Activated T-cell treated with anti-CD3 and anti-CD28 coated beads, Interleukin-2, amount 50 U/mL, for 72 hours (primary cell): ENCODE measurements around the gene IGFBP1. TPM values are rescaled to one million over a fixed set of nuclear protein-coding genes. Genes with fewer than 3 reads are reported as not detected.

Source experiments
- ATAC-seq, 2 donors: fragments of 150-1000 bp; cut with Tn5 transposase; replicated peaks in 1 of 2; 2 replicates each; pipeline ENCODE4 v1.10.0; 2021; ENCODE audit warnings: moderate library complexity in 2 of 2, mild to moderate bottlenecking in 1 of 2
- DNase-seq, 2 donors: peaks; one replicate each; pipeline ENCODE4 v3.0.0; 2021 to 2022; ENCODE audit warnings: mixed read lengths in 1 of 2
- H3K27ac Mint-ChIP-seq: one replicate; pipeline ENCODE4 v1.8.0; 2022; ENCODE audit warnings: mild to moderate bottlenecking, moderate library complexity, mixed read lengths
- H3K27me3 Mint-ChIP-seq: one replicate; pipeline ENCODE4 v1.8.0; 2022; ENCODE audit warnings: low read depth, mixed read lengths
- H3K36me3 Mint-ChIP-seq, 2 donors: one replicate each; pipeline ENCODE4 v1.8.0; 2022; ENCODE audit warnings: mixed read lengths in 2 of 2, mild to moderate bottlenecking in 1 of 2; ENCODE audit not compliant: insufficient read depth in 2 of 2
- H3K4me1 Mint-ChIP-seq: one replicate; pipeline ENCODE4 v1.8.0; 2022; ENCODE audit warnings: low read depth, mixed read lengths
- H3K4me3 Mint-ChIP-seq, 2 donors: one replicate each; pipeline ENCODE4 v1.8.0; 2022; ENCODE audit warnings: mild to moderate bottlenecking in 2 of 2, mixed read lengths in 2 of 2, moderate library complexity in 2 of 2
- H3K9me3 Mint-ChIP-seq, 2 donors: one replicate each; pipeline ENCODE4 v1.8.0; 2022; ENCODE audit warnings: mixed read lengths in 2 of 2
- total RNA-seq, 2 donors: library from RNA; stranded (reverse); gene quantifications; one replicate each; pipeline ENCODE4 v1.2.3, GENCODE V29; 2022

Gene IGFBP1
- total RNA-seq, 2 donors from 2014 or later = not detected

- ATAC-seq = no peak
- Mint-ChIP-seq H3K27ac (no peak overlapping the region), H3K36me3 (peaks cover 0 to 1% of the 10 kb centered on the region in 2 donors), H3K27me3 (peaks cover 21% of the 10 kb centered on the region), H3K4me3 (no peak overlapping the region), H3K4me1 (no peaks in the 10 kb centered on the region), H3K9me3 (peaks cover 0 to 2% of the 10 kb centered on the region in 2 donors)
- no peak for DNase-seq
Observed at GRCh38 chr7:45898222-45898621, 9.9 kb downstream of the IGFBP1 start.

- peaks cover 0 to 2% of the 10 kb centered on the region in 2 donors for H3K9me3 Mint-ChIP-seq
- no peaks in the 10 kb centered on the region for H3K27me3 Mint-ChIP-seq
- ATAC-seq = no peak
- no peak overlapping the region for H3K27ac Mint-ChIP-seq
- no peaks in the 10 kb centered on the region for H3K4me1 Mint-ChIP-seq
- no peak overlapping the region for H3K4me3 Mint-ChIP-seq
- DNase-seq = no peak
- H3K36me3 Mint-ChIP-seq = peaks cover 0 to 3% of the 10 kb centered on the region in 2 donors
Observed at GRCh38 chr7:45901566-45901965, 13.3 kb downstream of the IGFBP1 start.

GRCh38 chr7:45902820-45903219 is 14.5 kb downstream of the IGFBP1 start:
- H3K4me3 Mint-ChIP-seq = no peak overlapping the region
- peaks cover 0 to 3% of the 10 kb centered on the region in 2 donors for H3K36me3 Mint-ChIP-seq
- H3K4me1 Mint-ChIP-seq = no peaks in the 10 kb centered on the region
- no peak overlapping the region for H3K27ac Mint-ChIP-seq
- ATAC-seq = no peak
- peaks cover 0 to 2% of the 10 kb centered on the region in 2 donors for H3K9me3 Mint-ChIP-seq
- no peak for DNase-seq
- H3K27me3 Mint-ChIP-seq = no peaks in the 10 kb centered on the region

GRCh38 chr7:45909561-45909960 is 21.3 kb downstream of the IGFBP1 start:
- Mint-ChIP-seq H3K27ac (no peak overlapping the region), H3K36me3 (no peaks in the 10 kb centered on the region), H3K4me1 (no peaks in the 10 kb centered on the region), H3K4me3 (no peak overlapping the region), H3K9me3 (peaks cover 0 to 2% of the 10 kb centered on the region in 2 donors), H3K27me3 (peaks cover 13% of the 10 kb centered on the region)
- ATAC-seq = no peak
- no peak for DNase-seq

- DNase-seq (no peak), ATAC-seq (no peak)
- Mint-ChIP-seq H3K27ac (no peak overlapping the region), H3K4me1 (no peaks in the 10 kb centered on the region), H3K9me3 (peaks cover 0 to 2% of the 10 kb centered on the region in 2 donors), H3K27me3 (peaks cover 13% of the 10 kb centered on the region), H3K4me3 (no peak overlapping the region), H3K36me3 (no peaks in the 10 kb centered on the region)
Observed at GRCh38 chr7:45910855-45911254, 22.6 kb downstream of the IGFBP1 start.

- Mint-ChIP-seq H3K36me3 (no peaks in the 10 kb centered on the region), H3K4me3 (no peak overlapping the region), H3K9me3 (peaks cover 0 to 2% of the 10 kb centered on the region in 2 donors), H3K4me1 (no peaks in the 10 kb centered on the region), H3K27me3 (peaks cover 13% of the 10 kb centered on the region), H3K27ac (no peak overlapping the region)
- ATAC-seq (no peak), DNase-seq (no peak)
Observed at GRCh38 chr7:45911311-45911710, 23.0 kb downstream of the IGFBP1 start.

- ATAC-seq (no peak), DNase-seq (no peak)
- H3K27ac Mint-ChIP-seq = no peak overlapping the region
- peaks cover 0 to 2% of the 10 kb centered on the region in 2 donors for H3K9me3 Mint-ChIP-seq
- H3K4me3 Mint-ChIP-seq = no peak overlapping the region
- no peaks in the 10 kb centered on the region for H3K4me1 Mint-ChIP-seq
- peaks cover 22% of the 10 kb centered on the region for H3K27me3 Mint-ChIP-seq
- no peaks in the 10 kb centered on the region for H3K36me3 Mint-ChIP-seq
Observed at GRCh38 chr7:45912972-45913371, 24.7 kb downstream of the IGFBP1 start.

GRCh38 chr7:45914911-45915310 is 26.6 kb downstream of the IGFBP1 start:
- H3K9me3 Mint-ChIP-seq = no peaks in the 10 kb centered on the region
- H3K4me1 Mint-ChIP-seq = peaks cover 6% of the 10 kb centered on the region
- peaks cover 30% of the 10 kb centered on the region for H3K27me3 Mint-ChIP-seq
- H3K27ac Mint-ChIP-seq = no peak overlapping the region
- peak in 1 of 2 donors; percentile 50 for ATAC-seq
- no peak overlapping the region for H3K4me3 Mint-ChIP-seq
- no peaks in the 10 kb centered on the region for H3K36me3 Mint-ChIP-seq
- DNase-seq = no peak

GRCh38 chr7:45915606-45916005 is 27.3 kb downstream of the IGFBP1 start:
- no peak overlapping the region for H3K27ac Mint-ChIP-seq
- no peaks in the 10 kb centered on the region for H3K36me3 Mint-ChIP-seq
- H3K27me3 Mint-ChIP-seq = peaks cover 31% of the 10 kb centered on the region
- DNase-seq = no peak
- ATAC-seq = no peak
- H3K9me3 Mint-ChIP-seq = no peaks in the 10 kb centered on the region
- H3K4me3 Mint-ChIP-seq = no peak overlapping the region
- H3K4me1 Mint-ChIP-seq = peaks cover 12% of the 10 kb centered on the region

GRCh38 chr7:45917064-45917463 is 28.8 kb downstream of the IGFBP1 start:
- Mint-ChIP-seq H3K36me3 (no peaks in the 10 kb centered on the region), H3K4me3 (no peak overlapping the region), H3K4me1 (peaks cover 14% of the 10 kb centered on the region), H3K27ac (no peak overlapping the region), H3K9me3 (no peaks in the 10 kb centered on the region), H3K27me3 (peaks cover 28% of the 10 kb centered on the region)
- DNase-seq (no peak), ATAC-seq (no peak)

- ATAC-seq = peak; percentile 35 to 42
- Mint-ChIP-seq H3K36me3 (no peaks in the 10 kb centered on the region), H3K9me3 (no peaks in the 10 kb centered on the region), H3K27me3 (peaks cover 34% of the 10 kb centered on the region), H3K4me3 (no peak overlapping the region), H3K27ac (no peak overlapping the region), H3K4me1 (peaks cover 20% of the 10 kb centered on the region)
- DNase-seq = peak; percentile 76 to 85
Observed at GRCh38 chr7:45917658-45918057, 29.4 kb downstream of the IGFBP1 start.

- Mint-ChIP-seq H3K4me1 (peaks cover 28% of the 10 kb centered on the region), H3K27me3 (peaks cover 43% of the 10 kb centered on the region), H3K4me3 (no peak overlapping the region), H3K36me3 (no peaks in the 10 kb centered on the region), H3K9me3 (no peaks in the 10 kb centered on the region), H3K27ac (no peak overlapping the region)
- no peak for DNase-seq
- ATAC-seq = no peak
Observed at GRCh38 chr7:45918556-45918955, 30.3 kb downstream of the IGFBP1 start.

GRCh38 chr7:45919231-45919784 is 31.0 kb downstream of the IGFBP1 start:
- peaks cover 28% of the 10 kb centered on the region for H3K4me1 Mint-ChIP-seq
- DNase-seq (no peak), ATAC-seq (no peak)
- H3K27ac Mint-ChIP-seq = no peak overlapping the region
- H3K9me3 Mint-ChIP-seq = no peaks in the 10 kb centered on the region
- no peaks in the 10 kb centered on the region for H3K36me3 Mint-ChIP-seq
- no peak overlapping the region for H3K4me3 Mint-ChIP-seq
- peaks cover 48% of the 10 kb centered on the region for H3K27me3 Mint-ChIP-seq

GRCh38 chr7:45919993-45920459 is 31.7 kb downstream of the IGFBP1 start:
- DNase-seq (no peak), ATAC-seq (no peak)
- H3K27me3 Mint-ChIP-seq = peaks cover 48% of the 10 kb centered on the region
- H3K4me1 Mint-ChIP-seq = peaks cover 28% of the 10 kb centered on the region
- no peak overlapping the region for H3K27ac Mint-ChIP-seq
- H3K9me3 Mint-ChIP-seq = no peaks in the 10 kb centered on the region
- no peaks in the 10 kb centered on the region for H3K36me3 Mint-ChIP-seq
- H3K4me3 Mint-ChIP-seq = peak overlapping the region; percentile 71 to 73
